Occipital lobe (tissue), 2 donors: ENCODE results near the gene CHST9. TPM values are rescaled to one million over a fixed set of nuclear protein-coding genes. Genes with fewer than 3 reads are reported as not detected.

Source experiments
- DNase-seq: peaks from one replicate; lab custom pipeline; 2025; lab: John Stamatoyannopoulos, UW
- total RNA-seq: library from RNA; depleted of rRNA; stranded (reverse); fragments of >200 nt; gene quantifications from one replicate; pipeline ENCODE4 v1.2.3, GENCODE V29; 2014

CHST9 gene
- total RNA-seq, 1 donor from 2014 or later, result 3.1 TPM

GRCh38 chr18:26865557-26865956, 319.6 kb downstream of the CHST9 start, which contains the start of gene AQP4:
AQP4 (minus strand) TSS chr18:26865707; CDS start chr18:26865689, 18 bp downstream.
- DNase-seq, result peak; percentile 26

DNA sequence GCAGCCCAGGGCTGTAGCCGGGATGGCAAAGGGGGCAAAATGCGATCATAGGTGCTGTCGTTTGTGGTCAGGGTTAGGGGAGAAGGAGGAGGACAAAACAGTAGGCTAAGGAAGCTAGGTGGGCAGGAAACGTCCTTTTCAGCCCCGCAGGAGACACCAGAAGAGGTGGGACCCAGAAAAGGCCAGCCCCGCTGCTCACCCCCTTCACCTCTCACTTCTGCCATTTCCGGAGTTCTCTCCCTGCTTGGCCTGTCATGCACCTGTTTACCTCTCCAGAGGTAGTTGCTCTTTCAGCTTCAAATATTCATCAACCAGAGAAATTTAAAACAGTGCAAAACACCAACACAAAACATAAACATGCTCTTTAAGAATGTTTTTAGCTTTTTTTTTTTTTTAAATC, 320.4 kb downstream of the CHST9 start:
- no peak for DNase-seq

DNA sequence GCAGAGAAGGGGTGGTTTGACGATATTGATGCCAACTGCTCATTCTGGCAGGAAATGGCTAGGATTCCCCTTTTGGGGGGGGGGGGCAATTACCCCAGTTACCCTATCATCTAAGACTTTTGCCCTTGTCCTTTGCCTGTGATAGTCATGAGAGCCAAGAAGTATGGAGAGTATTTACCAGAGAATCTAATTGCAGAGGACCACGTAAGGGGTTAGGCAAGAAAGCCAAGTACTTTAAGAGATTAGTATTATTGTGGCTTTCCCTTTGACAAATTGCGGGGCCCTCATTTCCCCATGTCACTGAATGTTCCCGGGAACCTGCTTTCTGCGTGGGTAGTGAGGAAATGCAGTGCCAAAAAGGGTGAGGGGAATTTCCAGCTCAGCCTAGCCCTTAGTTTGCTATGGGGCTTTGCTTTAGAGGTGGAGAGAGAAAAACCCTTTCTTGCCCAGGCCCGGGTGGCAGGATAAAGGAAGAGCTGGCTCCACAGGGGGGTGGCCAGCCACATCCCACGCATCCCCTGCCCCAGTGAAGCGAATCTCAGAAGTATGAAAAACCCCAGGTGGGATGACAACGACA, 321.1 kb downstream of the CHST9 start:
- peak; percentile 51 for DNase-seq

- peak; percentile 76 for DNase-seq
Observed at GRCh38 chr18:26863122-26863879, 321.8 kb downstream of the CHST9 start.

DNA sequence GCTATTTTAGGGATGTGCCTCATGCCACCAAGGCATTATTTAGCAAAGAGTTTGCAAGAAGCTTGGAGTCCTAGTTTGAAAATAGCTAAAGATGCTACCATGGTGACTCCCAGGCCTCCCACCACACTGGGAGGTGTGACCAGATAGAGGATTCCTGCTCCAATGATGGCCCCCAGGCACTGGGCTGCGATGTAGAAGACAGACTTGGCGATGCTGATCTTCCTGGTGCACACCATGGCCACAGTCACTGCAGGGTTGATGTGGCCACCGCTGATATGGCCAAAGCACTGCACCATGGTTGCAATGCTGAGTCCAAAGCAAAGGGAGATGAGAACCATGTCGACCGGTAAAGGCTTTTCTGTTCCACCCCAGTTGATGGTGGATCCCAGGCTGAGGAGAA, 323.0 kb downstream of the CHST9 start:
- DNase-seq, result no peak
